G401 (cell line): ENCODE measurements around the gene GDAP2. TPM values are rescaled to one million over a fixed set of nuclear protein-coding genes. Genes with fewer than 3 reads are reported as not detected.
"Not testable (repeated sequence)": the region's sequence is repeated elsewhere in the genome, so short reads cannot be mapped to it uniquely, and the experiment has no call there.

ENCODE experiments used
- DNase-seq: peaks from one replicate; pipeline ENCODE4 v3.0.0-alpha.2; 2015; ENCODE audit warnings: low spot score
- in situ Hi-C: cut with HindIII; loops from 2 replicates; pipeline ENCODE4 v1.10.0; 2016; ENCODE audit warnings: low sequenced_read_pairs, mixed read lengths
- total RNA-seq: library from RNA; depleted of rRNA; stranded (reverse); fragments of >200 nt; shearing (Covaris generic); gene quantifications from 2 replicates; pipeline ENCODE4 v1.2.3, GENCODE V29; 2014; rRNA removed

The GDAP2 gene, protein sequence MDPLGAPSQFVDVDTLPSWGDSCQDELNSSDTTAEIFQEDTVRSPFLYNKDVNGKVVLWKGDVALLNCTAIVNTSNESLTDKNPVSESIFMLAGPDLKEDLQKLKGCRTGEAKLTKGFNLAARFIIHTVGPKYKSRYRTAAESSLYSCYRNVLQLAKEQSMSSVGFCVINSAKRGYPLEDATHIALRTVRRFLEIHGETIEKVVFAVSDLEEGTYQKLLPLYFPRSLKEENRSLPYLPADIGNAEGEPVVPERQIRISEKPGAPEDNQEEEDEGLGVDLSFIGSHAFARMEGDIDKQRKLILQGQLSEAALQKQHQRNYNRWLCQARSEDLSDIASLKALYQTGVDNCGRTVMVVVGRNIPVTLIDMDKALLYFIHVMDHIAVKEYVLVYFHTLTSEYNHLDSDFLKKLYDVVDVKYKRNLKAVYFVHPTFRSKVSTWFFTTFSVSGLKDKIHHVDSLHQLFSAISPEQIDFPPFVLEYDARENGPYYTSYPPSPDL
- 8.0 and 9.4 TPM in 2 replicates for total RNA-seq

GRCh38 chr1:117929343-117930172, at the start of gene GDAP2, which contains the start of gene WDR3:
Gene GDAP2, minus strand, starts transcription at chr1:117929621. Its CDS starts 9,264 bp downstream, at chr1:117920357.
Gene WDR3, plus strand, starts transcription at chr1:117929739. Its CDS starts 3,581 bp downstream, at chr1:117933320.
- in situ Hi-C loops, result no loop called here
- peak; percentile 98 for DNase-seq

- in situ Hi-C loops, result no loop called here
- no peak for DNase-seq
Measured at GRCh38 chr1:117976381-117976780, 47.0 kb upstream of the GDAP2 start.

DNA sequence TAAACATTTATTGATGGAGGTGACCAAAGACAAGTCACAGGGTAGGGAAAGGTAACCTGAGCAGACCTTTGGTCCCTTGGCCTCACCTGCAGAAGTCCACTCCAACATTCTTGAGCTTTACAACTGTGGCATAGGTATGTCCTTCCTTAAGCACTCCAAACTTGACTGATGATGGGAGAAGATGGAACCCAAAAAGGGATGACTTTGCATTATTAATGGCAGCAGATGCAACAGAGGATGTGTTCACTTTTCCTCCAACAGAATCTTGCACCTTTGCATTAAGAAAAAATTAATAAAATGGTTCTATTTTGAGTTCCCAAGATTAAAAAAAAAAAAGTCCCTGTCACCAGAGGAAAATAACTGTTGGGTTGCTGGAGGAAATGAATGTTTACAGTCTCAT, 42.4 kb upstream of the GDAP2 start:
- DNase-seq, result no peak

GRCh38 chr1:117970252-117970651, 40.8 kb upstream of the GDAP2 start:
- DNase-seq, result no peak
- in situ Hi-C loops, result no loop called here

More for the DNA sequence above, 42.4 kb upstream of the GDAP2 start:
- in situ Hi-C loops, result no loop called here

DNA sequence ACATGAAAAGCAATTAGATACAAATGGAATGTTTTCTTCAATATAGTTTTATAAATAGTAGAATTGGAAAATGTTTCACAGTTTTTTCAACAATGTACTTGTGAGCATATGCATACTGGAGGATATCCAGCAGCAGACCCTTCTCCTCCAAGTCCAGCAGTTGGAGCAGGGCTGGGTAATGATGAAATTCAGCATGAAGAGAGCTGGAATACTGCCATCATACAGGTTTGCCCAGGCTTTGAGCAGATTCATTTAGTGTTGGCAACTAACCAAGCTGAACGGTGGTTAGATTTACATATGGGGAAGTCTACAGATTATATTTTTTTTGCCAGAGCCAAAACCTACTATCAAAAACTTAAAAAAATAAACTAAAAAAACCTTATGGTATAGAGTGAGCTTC, 38.5 kb upstream of the GDAP2 start:
- DNase-seq, result peak; percentile 1
- in situ Hi-C loops, result no loop called here

GRCh38 chr1:117967477-117967876, 38.1 kb upstream of the GDAP2 start:
- peak; percentile 2 for DNase-seq
- in situ Hi-C loops, result no loop called here

DNA sequence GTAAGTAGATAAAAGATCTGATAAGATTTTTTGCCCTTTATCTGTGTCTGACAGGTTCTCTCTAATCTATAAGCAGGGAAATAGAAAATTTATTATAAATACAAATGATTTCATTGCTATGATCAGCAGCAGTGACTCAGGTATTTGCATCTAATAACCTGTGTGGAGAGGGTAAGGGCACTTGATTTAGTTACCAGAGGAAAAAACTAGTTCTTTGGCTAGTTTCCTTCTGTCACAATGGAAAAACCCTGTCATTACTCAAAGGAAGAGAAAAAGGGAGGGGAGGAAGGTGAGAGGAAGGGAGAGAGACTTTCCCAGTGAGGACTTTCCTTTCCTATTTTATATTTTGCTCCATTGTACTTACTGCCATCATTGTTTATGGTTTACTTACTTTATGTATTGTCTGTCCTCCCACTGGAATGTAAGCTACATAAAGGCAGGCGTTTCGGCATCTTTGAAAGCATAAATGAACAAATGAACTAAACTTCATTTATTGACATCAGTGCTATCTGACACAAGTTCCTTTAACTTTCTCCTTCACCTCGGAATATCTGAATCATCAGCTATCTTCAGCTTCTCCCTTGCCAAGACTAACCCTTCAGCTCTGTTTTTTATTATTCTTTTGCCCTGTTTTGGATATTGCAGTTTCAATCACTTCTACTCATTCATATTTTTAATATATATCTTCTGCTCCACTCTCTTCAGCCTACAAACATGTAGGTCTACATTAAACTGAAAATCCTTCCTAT, 35.0 kb upstream of the GDAP2 start:
- DNase-seq, result no peak
- in situ Hi-C loops, result no loop called here

GRCh38 chr1:117959364-117959763, 29.9 kb upstream of the GDAP2 start:
- DNase-seq, result no peak
- in situ Hi-C loops, result no loop called here

DNA sequence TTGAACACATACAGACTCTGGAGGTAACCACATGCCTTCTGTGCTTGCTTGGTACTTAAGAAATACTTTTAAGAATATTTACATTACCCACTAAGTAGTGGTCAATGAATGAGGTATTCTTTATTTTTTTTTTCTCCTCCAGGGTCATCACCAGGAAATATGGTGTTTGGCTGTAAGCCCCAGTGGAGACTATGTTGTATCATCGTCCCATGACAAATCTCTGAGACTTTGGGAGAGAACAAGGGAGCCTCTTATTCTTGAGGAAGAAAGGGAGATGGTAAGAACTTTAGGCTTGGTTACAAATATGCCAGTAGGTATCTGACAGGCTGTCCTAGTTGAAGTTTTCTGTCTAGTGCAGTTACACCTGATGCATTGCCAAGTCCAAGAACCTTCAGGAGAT, 23.0 kb upstream of the GDAP2 start:
- in situ Hi-C loops, result no loop called here
- no peak for DNase-seq

GRCh38 chr1:117942293-117942692, 12.9 kb upstream of the GDAP2 start:
- no peak for DNase-seq
- in situ Hi-C loops, result no loop called here

- no peak for DNase-seq
- in situ Hi-C loops, result no loop called here
Measured at GRCh38 chr1:117933769-117934168, 4.3 kb upstream of the GDAP2 start.

GRCh38 chr1:117932576-117932975, 3.2 kb upstream of the GDAP2 start:
- in situ Hi-C loops, result no loop called here

DNA sequence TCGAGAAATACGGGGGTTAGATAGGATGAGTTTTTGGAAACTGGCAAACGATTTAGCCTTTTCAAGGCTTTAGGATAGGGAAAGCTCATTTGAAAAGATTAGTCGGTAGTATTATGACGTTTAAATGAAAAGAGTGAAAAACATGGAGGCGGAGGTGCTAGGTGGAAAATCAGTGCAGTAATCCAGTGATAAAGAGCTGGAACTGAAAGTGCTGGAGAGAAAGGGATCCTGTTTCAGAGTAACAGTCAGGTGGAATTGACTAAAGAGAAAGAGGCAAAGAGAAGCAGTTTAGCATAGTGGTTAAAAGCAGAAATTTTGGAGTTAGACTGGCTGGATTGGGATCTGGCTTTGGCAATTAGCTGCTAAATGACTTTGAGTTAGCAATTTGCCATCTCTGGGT, 1.1 kb upstream of the GDAP2 start:
- no peak for DNase-seq
- in situ Hi-C loops, result no loop called here

More at GRCh38 chr1:117932576-117932975, 3.2 kb upstream of the GDAP2 start:
- no peak for DNase-seq

GRCh38 chr1:117930173-117930447, 689 bp upstream of the GDAP2 start:
- DNase-seq, result no peak
- in situ Hi-C loops, result no loop called here

DNA sequence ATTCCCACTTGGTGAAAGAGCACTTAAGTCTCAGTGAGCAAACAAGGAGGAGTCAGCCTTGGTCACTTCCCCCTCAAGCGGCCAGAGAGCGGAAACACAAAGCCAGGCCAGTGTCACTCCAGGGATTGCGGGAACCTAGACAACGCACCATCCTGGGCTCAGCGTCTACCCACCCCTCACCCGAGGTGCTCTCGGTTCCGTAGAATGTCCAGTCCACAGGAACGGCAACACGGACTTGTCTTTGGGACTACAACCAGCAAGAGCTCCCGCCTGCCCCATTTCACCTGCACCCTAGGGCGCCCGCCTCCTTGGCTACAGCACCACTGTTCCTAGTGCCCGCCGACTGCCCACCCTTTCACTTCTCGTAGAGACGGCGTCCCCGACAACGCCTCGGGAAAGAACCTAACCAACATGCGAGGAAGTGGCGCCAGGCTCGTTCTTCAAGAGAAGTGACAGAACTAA, 509 bp downstream of the GDAP2 start:
- peak; percentile 61 for DNase-seq
- in situ Hi-C loops, result no loop called here

DNA sequence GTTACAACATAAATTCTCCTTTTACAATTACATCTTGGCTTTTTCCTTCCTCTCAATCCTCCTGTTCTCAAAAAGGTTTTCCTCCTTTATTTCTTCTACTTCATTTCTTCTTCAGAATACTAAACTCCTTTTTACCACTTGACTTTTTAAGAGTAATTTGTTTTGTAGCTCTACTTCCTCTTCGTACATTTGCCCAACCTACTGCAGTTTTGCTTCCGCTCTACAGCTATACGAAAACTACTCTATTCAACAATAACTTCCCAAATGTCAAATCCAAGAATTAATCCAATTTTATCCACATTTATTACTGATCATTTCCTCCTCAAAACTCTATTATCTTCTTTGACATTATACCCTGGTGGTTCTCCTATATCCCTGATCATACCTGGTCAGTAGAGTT, 3.4 kb downstream of the GDAP2 start:
- DNase-seq, result no peak
- in situ Hi-C loops, result no loop called here

DNA sequence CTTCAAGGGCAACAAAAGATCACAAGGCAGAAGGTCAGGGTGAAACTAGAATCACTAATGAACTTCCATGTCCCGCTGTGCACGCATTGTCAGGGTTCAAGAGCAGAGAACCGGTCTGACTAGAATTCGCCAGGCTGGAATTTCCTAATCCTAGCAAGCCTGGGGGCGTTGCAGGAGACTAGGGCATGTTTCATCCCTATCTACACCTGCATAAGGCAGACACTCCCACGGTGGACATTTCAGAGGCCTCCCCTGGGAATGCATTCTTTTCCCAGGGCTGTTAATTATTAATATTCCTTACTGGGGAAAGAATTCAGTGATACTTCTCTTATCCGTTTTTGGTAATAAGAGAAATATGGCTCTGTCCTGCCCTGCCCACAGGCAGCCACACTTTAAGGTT, 6.7 kb downstream of the GDAP2 start:
- in situ Hi-C loops, DNase-seq: not testable (repeated sequence)

- DNase-seq, result no peak
- in situ Hi-C loops, result no loop called here
Measured at GRCh38 chr1:117921991-117922390, 7.4 kb downstream of the GDAP2 start.

- in situ Hi-C loops, result no loop called here
- no peak for DNase-seq
Measured at GRCh38 chr1:117919376-117919775, 10.0 kb downstream of the GDAP2 start.
